Astrocyte (in vitro differentiated cells and primary cell): Measurements from ENCODE around the gene RABGAP1L. TPM values are rescaled to one million over a fixed set of nuclear protein-coding genes. Genes with fewer than 3 reads are reported as not detected.
"Not testable (repeated sequence)": the region's sequence is repeated elsewhere in the genome, so short reads cannot be mapped to it uniquely, and the experiment has no call there.

Experiments
- DNase-seq: peaks from one replicate; pipeline ENCODE4 v3.0.0-alpha.2; 2010; ENCODE audit warnings: low read depth
- FAIRE-seq: peaks from 2 replicates; lab custom pipeline; 2011; peaks lifted over from hg19 to GRCh38; lab: Jason Lieb, UNC
- H2AFZ ChIP-seq: 2 replicates; pipeline ENCODE4 v1.6.0; 2012; ENCODE audit warnings: low read depth, low read length, inconsistent platforms
- H3K27ac ChIP-seq: 2 replicates; pipeline ENCODE4 v1.5.1; 2011; ENCODE audit warnings: low read depth, low read length, inconsistent platforms
- H3K27me3 ChIP-seq: 2 replicates; pipeline ENCODE4 v1.6.0; 2011; ENCODE audit warnings: low read length, inconsistent platforms; ENCODE audit not compliant: insufficient read depth
- H3K36me3 ChIP-seq: 2 replicates; pipeline ENCODE4 v1.5.1; 2011; ENCODE audit warnings: low read length, inconsistent platforms; ENCODE audit not compliant: insufficient read depth
- H3K4me1 ChIP-seq: 2 replicates; pipeline ENCODE4 v1.5.1; 2011; ENCODE audit warnings: low read length, inconsistent platforms; ENCODE audit not compliant: insufficient read depth
- H3K4me2 ChIP-seq: 2 replicates; pipeline ENCODE4 v1.6.0; 2012; ENCODE audit warnings: low read length, inconsistent platforms
- H3K4me3 ChIP-seq: 2 replicates; pipeline ENCODE4 v1.5.1; 2011; ENCODE audit warnings: low read depth, mild to moderate bottlenecking, low read length, inconsistent platforms; ENCODE audit not compliant: insufficient read depth
- H3K79me2 ChIP-seq: 2 replicates; pipeline ENCODE4 v1.6.0; 2012; ENCODE audit warnings: mild to moderate bottlenecking, low read length, inconsistent platforms; ENCODE audit not compliant: insufficient read depth
- H3K9ac ChIP-seq: 2 replicates; pipeline ENCODE4 v1.6.0; 2012; ENCODE audit warnings: mild to moderate bottlenecking, low read length, inconsistent platforms
- H3K9me3 ChIP-seq: 2 replicates; pipeline ENCODE4 v1.5.1; 2012; ENCODE audit warnings: low read depth, mild to moderate bottlenecking, low read length, inconsistent platforms; ENCODE audit not compliant: insufficient read depth
- H4K20me1 ChIP-seq: 2 replicates; pipeline ENCODE4 v1.6.0; 2012; ENCODE audit warnings: low read length, inconsistent platforms; ENCODE audit not compliant: insufficient read depth
- H3K27ac Mint-ChIP-seq: one replicate; pipeline ENCODE4 v1.8.0; 2021; ENCODE audit warnings: mild to moderate bottlenecking, mixed read lengths; ENCODE audit not compliant: unreplicated experiment
- H3K27me3 Mint-ChIP-seq: one replicate; pipeline ENCODE4 v1.8.0; 2021; ENCODE audit warnings: low read depth, mixed read lengths; ENCODE audit not compliant: unreplicated experiment
- H3K36me3 Mint-ChIP-seq: one replicate; pipeline ENCODE4 v1.8.0; 2021; ENCODE audit warnings: low read depth, mixed read lengths; ENCODE audit not compliant: unreplicated experiment
- H3K4me1 Mint-ChIP-seq: one replicate; pipeline ENCODE4 v1.8.0; 2021; ENCODE audit warnings: low read depth, mixed read lengths; ENCODE audit not compliant: unreplicated experiment
- H3K4me3 Mint-ChIP-seq: one replicate; pipeline ENCODE4 v1.8.0; 2021; ENCODE audit warnings: mild to moderate bottlenecking, moderate library complexity, mixed read lengths; ENCODE audit not compliant: unreplicated experiment
- H3K9me3 Mint-ChIP-seq: one replicate; pipeline ENCODE4 v1.8.0; 2021; ENCODE audit warnings: mild to moderate bottlenecking, mixed read lengths; ENCODE audit not compliant: unreplicated experiment
- EZH2 ChIP-seq: IDR thresholded peaks from 2 replicates; pipeline ENCODE4 v1.6.1; 2012; ENCODE audit warnings: mild to moderate bottlenecking, low read length, inconsistent platforms; ENCODE audit not compliant: insufficient read depth
- total RNA-seq: library from RNA; stranded (reverse); gene quantifications from 2 replicates; pipeline ENCODE4 v1.2.1, GENCODE V29; 2021
- TF ChIP-seq, protein P1 (sequence below): IDR thresholded peaks from 2 replicates; pipeline ENCODE4 v1.5.1; 2011; ENCODE audit warnings: low read depth, mild to moderate bottlenecking, inconsistent platforms, low read length, moderate library complexity; ENCODE audit not compliant: insufficient read depth

The RABGAP1L gene
- total RNA-seq, 1 donor from 2014 or later, result 40.2 TPM

DNA sequence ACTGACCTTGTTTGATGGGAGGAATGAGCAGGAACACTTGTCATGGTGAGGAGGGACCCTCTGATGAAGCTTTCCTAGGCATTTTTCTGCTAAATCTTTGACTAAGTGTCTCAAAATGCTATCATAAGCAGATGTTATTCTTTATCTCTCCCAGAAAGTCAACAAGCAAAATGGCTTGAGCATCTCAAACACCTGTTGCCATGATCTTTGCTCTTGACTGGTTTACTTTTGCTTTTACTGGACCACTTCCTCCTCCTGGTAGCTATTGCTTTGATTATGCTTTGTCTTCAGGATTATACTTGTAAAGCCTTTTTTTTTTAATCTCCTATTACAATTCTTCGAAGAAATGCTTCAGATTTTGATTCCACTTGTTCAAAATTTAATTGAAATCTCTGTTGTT is 445.9 kb downstream of the RABGAP1L start:
- no peak for FAIRE-seq
- no peak overlapping the region for H3K27ac Mint-ChIP-seq
- Histone ChIP-seq H3K9ac (no peak overlapping the region), H3K4me1 (no peaks in the 10 kb centered on the region), H2AFZ (no peak overlapping the region), H4K20me1 (no peaks in the 10 kb centered on the region), H3K4me3 (no peak overlapping the region), H3K27ac (no peak overlapping the region), H3K9me3 (no peaks in the 10 kb centered on the region), H3K4me2 (no peak overlapping the region), H3K27me3 (no peaks in the 10 kb centered on the region), H3K79me2 (no peaks in the 10 kb centered on the region), H3K36me3 (no peaks in the 10 kb centered on the region)
- TF ChIP-seq EZH2, result no peak
- TF ChIP-seq, protein P1, sequence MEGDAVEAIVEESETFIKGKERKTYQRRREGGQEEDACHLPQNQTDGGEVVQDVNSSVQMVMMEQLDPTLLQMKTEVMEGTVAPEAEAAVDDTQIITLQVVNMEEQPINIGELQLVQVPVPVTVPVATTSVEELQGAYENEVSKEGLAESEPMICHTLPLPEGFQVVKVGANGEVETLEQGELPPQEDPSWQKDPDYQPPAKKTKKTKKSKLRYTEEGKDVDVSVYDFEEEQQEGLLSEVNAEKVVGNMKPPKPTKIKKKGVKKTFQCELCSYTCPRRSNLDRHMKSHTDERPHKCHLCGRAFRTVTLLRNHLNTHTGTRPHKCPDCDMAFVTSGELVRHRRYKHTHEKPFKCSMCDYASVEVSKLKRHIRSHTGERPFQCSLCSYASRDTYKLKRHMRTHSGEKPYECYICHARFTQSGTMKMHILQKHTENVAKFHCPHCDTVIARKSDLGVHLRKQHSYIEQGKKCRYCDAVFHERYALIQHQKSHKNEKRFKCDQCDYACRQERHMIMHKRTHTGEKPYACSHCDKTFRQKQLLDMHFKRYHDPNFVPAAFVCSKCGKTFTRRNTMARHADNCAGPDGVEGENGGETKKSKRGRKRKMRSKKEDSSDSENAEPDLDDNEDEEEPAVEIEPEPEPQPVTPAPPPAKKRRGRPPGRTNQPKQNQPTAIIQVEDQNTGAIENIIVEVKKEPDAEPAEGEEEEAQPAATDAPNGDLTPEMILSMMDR, result no peak
- DNase-seq, result no peak
- H3K27me3 Mint-ChIP-seq, result no peaks in the 10 kb centered on the region
- peaks cover 9% of the 10 kb centered on the region for H3K36me3 Mint-ChIP-seq
- H3K4me3 Mint-ChIP-seq, result no peak overlapping the region
- H3K9me3 Mint-ChIP-seq, result peaks cover 4% of the 10 kb centered on the region
- peaks cover 4% of the 10 kb centered on the region for H3K4me1 Mint-ChIP-seq

DNA sequence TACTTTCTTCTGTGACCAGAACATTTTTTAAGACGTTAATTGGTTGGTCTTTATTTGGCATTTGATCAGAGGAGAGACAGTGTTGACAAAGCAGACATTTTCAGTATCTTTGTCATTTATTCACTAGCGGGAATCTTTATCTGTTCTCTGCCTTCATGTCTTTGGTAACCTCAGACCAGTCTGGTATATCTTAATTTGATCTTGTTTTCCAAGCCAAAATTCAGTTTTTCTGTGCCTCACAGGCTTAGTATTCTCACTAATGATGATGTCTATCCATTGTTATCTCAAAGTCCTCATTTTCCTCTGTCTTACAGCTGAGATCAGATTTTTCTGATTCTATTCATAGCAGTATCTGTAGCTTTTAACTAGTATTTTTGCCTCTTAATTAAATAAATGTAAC is 447.2 kb downstream of the RABGAP1L start:
- H3K4me1 ChIP-seq, result no peaks in the 10 kb centered on the region
- Mint-ChIP-seq H3K36me3 (peaks cover 7% of the 10 kb centered on the region), H3K4me3 (no peak overlapping the region), H3K4me1 (peaks cover 4% of the 10 kb centered on the region), H3K27ac (no peak overlapping the region), H3K9me3 (peaks cover 2% of the 10 kb centered on the region), H3K27me3 (no peaks in the 10 kb centered on the region)
- H3K9ac ChIP-seq, result no peak overlapping the region
- H3K36me3 ChIP-seq, result no peaks in the 10 kb centered on the region
- TF ChIP-seq EZH2, result no peak
- no peak overlapping the region for H3K4me3 ChIP-seq
- H4K20me1 ChIP-seq, result no peaks in the 10 kb centered on the region
- FAIRE-seq (no peak), DNase-seq (no peak)
- no peaks in the 10 kb centered on the region for H3K79me2 ChIP-seq
- H3K27me3 ChIP-seq, result no peaks in the 10 kb centered on the region
- no peak overlapping the region for H3K27ac ChIP-seq
- no peak overlapping the region for H2AFZ ChIP-seq
- H3K9me3 ChIP-seq, result no peaks in the 10 kb centered on the region
- no peak overlapping the region for H3K4me2 ChIP-seq

DNA sequence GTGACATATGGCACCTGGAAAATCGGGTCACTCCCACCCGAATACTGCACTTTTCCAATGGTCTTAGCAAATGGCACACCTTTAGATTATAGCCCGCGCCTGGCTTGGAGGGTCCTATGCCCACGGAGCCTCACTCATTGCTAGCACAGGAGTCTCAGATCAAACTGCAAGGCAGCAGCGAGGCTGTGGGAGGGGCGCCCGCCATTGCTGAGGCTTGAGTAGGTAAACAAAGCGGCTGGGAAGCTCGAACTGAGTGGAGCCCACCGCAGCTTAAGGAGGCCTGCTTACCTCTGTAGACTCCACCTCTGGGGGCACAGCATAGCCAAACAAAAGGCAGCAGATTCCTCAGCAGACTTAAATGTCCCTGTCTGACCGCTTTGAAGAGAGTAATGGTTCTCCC is 458.6 kb downstream of the RABGAP1L start:
- H3K9me3 Mint-ChIP-seq, result peaks cover 35% of the 10 kb centered on the region
- not testable (repeated sequence) for H2AFZ ChIP-seq

More for the DNA sequence above, 458.6 kb downstream of the RABGAP1L start:
- H3K79me2 ChIP-seq, H3K9me3 ChIP-seq, H3K4me1 ChIP-seq, H3K4me2 ChIP-seq, H3K4me3 Mint-ChIP-seq, H3K27ac Mint-ChIP-seq, H3K36me3 ChIP-seq, H3K4me1 Mint-ChIP-seq, H3K27ac ChIP-seq, H3K9ac ChIP-seq, DNase-seq, H3K36me3 Mint-ChIP-seq, H3K4me3 ChIP-seq, FAIRE-seq, H3K27me3 Mint-ChIP-seq, H3K27me3 ChIP-seq, H4K20me1 ChIP-seq: not testable (repeated sequence)
